K562 (cell line): ENCODE data around the gene MAGIX. TPM values are rescaled to one million over a fixed set of nuclear protein-coding genes. Genes with fewer than 3 reads are reported as not detected.

Experiments used
- FOXA1 ChIP-seq: fragments of 450-650 bp; IDR thresholded peaks from 2 replicates; pipeline ENCODE4 v1.6.1; 2016; ENCODE audit warnings: mild to moderate bottlenecking, borderline replicate concordance
- FOXK2 ChIP-seq, 2 experiments: fragments of 450-650 bp; IDR thresholded peaks in 1 of 2; conservative IDR thresholded peaks in 1 of 2; 2 replicates each; pipeline ENCODE4 v1.6.1; 2016; ENCODE audit warnings: low read depth in 2 of 2, mild to moderate bottlenecking in 1 of 2
- FUS ChIP-seq: fragments of 200-400 bp; formaldehyde crosslinking; optimal IDR thresholded peaks from 2 replicates; pipeline ENCODE3; 2017; ENCODE audit warnings: low read depth, low read length
- JUND ChIP-seq, 2 experiments: IDR thresholded peaks; 2 replicates in 1 of 2; 3 replicates in 1 of 2; pipeline ENCODE4 v1.6.1; 2011; ENCODE audit warnings: borderline replicate concordance in 2 of 2, low read depth in 2 of 2, low read length in 2 of 2, improper control_type of control experiment in 1 of 2, missing biosample characterization in 1 of 2, missing genetic modification characterization in 1 of 2, missing genetic modification reagents in 1 of 2
- MAFF ChIP-seq: IDR thresholded peaks from 2 replicates; pipeline ENCODE4 v1.6.1; 2012; ENCODE audit warnings: low read length, improper control_type of control experiment
- MAX ChIP-seq: sonication (generic); formaldehyde crosslinking; IDR thresholded peaks from 2 replicates; pipeline ENCODE4 v1.9.0; 2022; ENCODE audit warnings: mild to moderate bottlenecking, missing genetic modification reagents
- MBD2 ChIP-seq: sonication (generic); IDR thresholded peaks from 2 replicates; pipeline ENCODE4 v1.6.1; 2016; ENCODE audit warnings: low read depth, borderline replicate concordance
- NFIC ChIP-seq: fragments of 450-650 bp; IDR thresholded peaks from 2 replicates; pipeline ENCODE4 v1.6.1; 2017; ENCODE audit warnings: mild to moderate bottlenecking, inconsistent platforms
- RAD21 ChIP-seq, 2 experiments: fragments of 250-450 bp in 1 of 2; fragments of 450-650 bp in 1 of 2; sonication (Bioruptor Pico) in 1 of 2; formaldehyde crosslinking in 1 of 2; IDR thresholded peaks in 1 of 2; conservative IDR thresholded peaks in 1 of 2; 2 replicates each; pipeline versions ENCODE4 v1.4.0 to v1.8.0; 2020 to 2022; ENCODE audit warnings: mild to moderate bottlenecking in 2 of 2, moderate library complexity in 1 of 2
- RBM22 ChIP-seq: fragments of 200-400 bp; formaldehyde crosslinking; IDR thresholded peaks from 2 replicates; pipeline ENCODE4 v1.6.1; 2018; ENCODE audit warnings: low read length, low read depth; ENCODE audit not compliant: poor library complexity, severe bottlenecking
- REST ChIP-seq, 2 experiments: fragments of 450-650 bp; formaldehyde crosslinking in 1 of 2; IDR thresholded peaks; 2 replicates each; pipeline versions ENCODE4 v1.4.0 to v1.6.1; 2014 to 2020; ENCODE audit warnings: mild to moderate bottlenecking in 2 of 2, borderline replicate concordance in 1 of 2, low read depth in 1 of 2
- SAP30 ChIP-seq: fragments of 200-600 bp; sonication (generic); IDR thresholded peaks from 2 replicates; pipeline ENCODE4 v1.6.1; 2012; ENCODE audit warnings: borderline replicate concordance, low read depth, mild to moderate bottlenecking, moderate library complexity, low read length, control low read depth, inconsistent platforms; ENCODE audit not compliant: insufficient read depth, poor library complexity, severe bottlenecking
- SLC30A9 ChIP-seq: fragments of 250-450 bp; sonication (Bioruptor Pico); IDR thresholded peaks from 2 replicates; pipeline ENCODE4 v1.8.0; 2022; ENCODE audit warnings: mild to moderate bottlenecking, moderate library complexity
- ZNF12 ChIP-seq: sonication (generic); formaldehyde crosslinking; IDR thresholded peaks from 2 replicates; pipeline ENCODE4 v1.4.0; 2020; ENCODE audit warnings: mild to moderate bottlenecking, missing genetic modification reagents
- ZNF134 ChIP-seq: fragments of 250-450 bp; sonication (Bioruptor Pico); conservative IDR thresholded peaks from 2 replicates; pipeline ENCODE4 v1.4.0; 2020
- ZNF253 ChIP-seq: fragments of 250-450 bp; sonication (Bioruptor Pico); conservative IDR thresholded peaks from 2 replicates; pipeline ENCODE4 v1.6.1; 2021; ENCODE audit warnings: mild to moderate bottlenecking
- ZNF76 ChIP-seq: fragments of 250-450 bp; sonication (Bioruptor Pico); IDR thresholded peaks from 2 replicates; pipeline ENCODE4 v1.4.0; 2020; ENCODE audit warnings: mild to moderate bottlenecking, moderate library complexity, borderline replicate concordance
- ZSCAN32 ChIP-seq: fragments of 450-650 bp; formaldehyde crosslinking; IDR thresholded peaks from 2 replicates; pipeline ENCODE4 v1.4.0; 2020; ENCODE audit warnings: mild to moderate bottlenecking, moderate library complexity
- polyA plus RNA-seq, 8 experiments: library from polyadenylated mRNA; depleted of rRNA in 4 of 8; stranded (reverse) in 5 of 8; unstranded in 3 of 8; fragments of >200 nt; fragmentation: Nextera tagmentation in 2 of 8; fragmentation: Illumina TruSeq in 1 of 8; extraction: Ambion mirVana in 2 of 8; extraction: Trizol in 1 of 8; gene quantifications; 2 replicates each; pipeline versions ENCODE4 v1.2.1 to v1.2.3, GENCODE V29; 2011 to 2014; ENCODE audit warnings: inconsistent platforms in 1 of 8, missing spikeins in 1 of 8
- total RNA-seq, 7 experiments: library from RNA; depleted of rRNA in 6 of 7; stranded (reverse); fragments of >200 nt in 6 of 7; fragmentation: Illumina TruSeq in 2 of 7; extraction: Trizol in 2 of 7; gene quantifications; 2 replicates each; pipeline versions ENCODE4 v1.2.1 to v1.2.3, GENCODE V29; 2011 to 2021; ENCODE audit warnings: low replicate concordance in 1 of 7

MAGIX gene
- total and polyA plus RNA-seq, 9 of the 15 experiments (the other 6 are each of a cell fraction or from before 2014, with no cell fraction given): 0.08 to 3.5 (median 0.47) TPM

- TF ChIP-seq SAP30 (no peak), SLC30A9 (no peak), MAFF (no peak), ZSCAN32 (no peak), FUS (no peak), FOXA1 (no peak), MBD2 (peak; percentile 58; the same call in 1 of the 2 replicates), RAD21 (CRISPR knock-in tag; conservative IDR thresholded peaks at IDR 0.05 in 1 of 2, IDR thresholded peaks at IDR 0.05 in 1 of 2) (no peak), ZNF134 (CRISPR knock-in tag) (no peak), FOXK2 (conservative IDR thresholded peaks at IDR 0.05 in 1 of 2, IDR thresholded peaks at IDR 0.05 in 1 of 2; ENCODE audit: low read depth in 2 of 2) (peak in 1 of 2 experiments; percentile 97; a peak in 2 of 4 replicates), ZNF253 (CRISPR knock-in tag) (no peak), JUND (IDR thresholded peaks at IDR 0.05; ENCODE audit: borderline replicate concordance, low read depth, low read length) (peak; percentile 66), JUND (tag; IDR thresholded peaks at IDR 0.05; ENCODE audit: borderline replicate concordance, low read depth, low read length) (no peak), RBM22 (no peak), MAX (CRISPR knock-in tag) (peak; percentile 78), ZNF12 (CRISPR knock-in tag) (no peak), ZNF76 (CRISPR knock-in tag) (peak; percentile 5; the same call in 1 of the 2 replicates), NFIC (peak; percentile 69), REST (IDR thresholded peaks at IDR 0.05; ENCODE audit: borderline replicate concordance) (peak; percentile 49), REST (CRISPR knock-in tag; IDR thresholded peaks at IDR 0.05; ENCODE audit: low read depth) (no peak)
- TF ChIP-seq, all 486 proteins: peak for 25
These were observed 3.6 kb downstream of the MAGIX start (continued) for GRCh38 chrX:49165901-49166881.
